Vagina (tissue), 2 donors: ENCODE data around the gene NKD2.

Experiments used
- CTCF ChIP-seq, 3 experiments: fragments of 450-650 bp in 2 of 3; fragments of 200-600 bp in 1 of 3; sonication (generic) in 1 of 3; IDR thresholded peaks; one replicate each; pipeline ENCODE4 v1.5.1; 2017 to 2019; ENCODE audit warnings: antibody characterized with exemption in 3 of 3, mild to moderate bottlenecking in 2 of 3, moderate library complexity in 2 of 3
- POLR2A ChIP-seq, 2 donors: fragments of 450-650 bp; IDR thresholded peaks; one replicate each; pipeline ENCODE4 v1.6.1; 2017; ENCODE audit warnings: antibody characterized with exemption in 2 of 2, mild to moderate bottlenecking in 2 of 2, moderate library complexity in 2 of 2

- no peak for TF ChIP-seq CTCF (IDR thresholded peaks at IDR 0.05)
- no peak for TF ChIP-seq POLR2A (IDR thresholded peaks at IDR 0.05)
Measured at GRCh38 chr5:1078206-1078605, 69.6 kb downstream of the NKD2 start.
